ENCODE results near the gene REEP6.
"Not testable (repeated sequence)": the region's sequence is repeated elsewhere in the genome, so short reads cannot be mapped to it uniquely, and the experiment has no call there.

Gene REEP6

GRCh38 chr19:1495799-1496713, 5.1 kb downstream of the REEP6 start:
- no peak for TF ChIP-seq CTCF (conservative IDR thresholded peaks at IDR 0.05; ENCODE audit: low read length)
- no peak overlapping the region for H3K4me3 ChIP-seq (ENCODE audit: low read length)
- no peak for DNase-seq (ENCODE audit: low read depth)

- TF ChIP-seq CTCF (conservative IDR thresholded peaks at IDR 0.05; ENCODE audit: low read length): no peak
- no peak for DNase-seq (ENCODE audit: low read depth)
- H3K4me3 ChIP-seq (ENCODE audit: low read length): no peak overlapping the region
Measured at GRCh38 chr19:1496714-1497577, 6.0 kb downstream of the REEP6 start.

- H3K4me3 ChIP-seq (ENCODE audit: low read length): no peak overlapping the region
- no peak for DNase-seq (ENCODE audit: low read depth)
- TF ChIP-seq CTCF (conservative IDR thresholded peaks at IDR 0.05; ENCODE audit: low read length): no peak
Measured at GRCh38 chr19:1497578-1498235, 6.7 kb downstream of the REEP6 start.

GRCh38 chr19:1499231-1499630, 8.2 kb downstream of the REEP6 start:
- not testable (repeated sequence) for H3K4me3 ChIP-seq (ENCODE audit: low read length); DNase-seq (ENCODE audit: low read depth)

- no peak overlapping the region for H3K4me3 ChIP-seq (ENCODE audit: low read length)
- TF ChIP-seq CTCF (conservative IDR thresholded peaks at IDR 0.05; ENCODE audit: low read length): no peak
- DNase-seq (ENCODE audit: low read depth): no peak
Measured at GRCh38 chr19:1501200-1501595, 10.2 kb downstream of the REEP6 start.

- H3K4me3 ChIP-seq (ENCODE audit: low read length): no peak overlapping the region
Measured at GRCh38 chr19:1502433-1503088, 11.6 kb downstream of the REEP6 start.

More at GRCh38 chr19:1502433-1503088, 11.6 kb downstream of the REEP6 start:
- no peak for TF ChIP-seq CTCF (conservative IDR thresholded peaks at IDR 0.05; ENCODE audit: low read length)
- DNase-seq (ENCODE audit: low read depth): no peak
